Caco-2 (cell line): ENCODE data around the gene GDF11. TPM values are rescaled to one million over a fixed set of nuclear protein-coding genes. Genes with fewer than 3 reads are reported as not detected.

ENCODE experiments used
- BruUV-seq: library from RNA; stranded (reverse); fragments of 400-500 nt; replicated peaks from 2 replicates; lab custom pipeline; 2021; lab: Mats Ljungman, UMichigan
- CTCF ChIA-PET: fragments of 300-600 bp; sonication (Branson Sonifier 250); formaldehyde crosslinking; loops from one replicate; lab custom pipeline; 2022; ENCODE audit warnings: antibody characterized with exemption; lab: Charles Lee
- POLR2A ChIA-PET: fragments of 300-600 bp; sonication (Branson Sonifier 250); formaldehyde crosslinking; loops from one replicate; lab custom pipeline; 2022; ENCODE audit warnings: antibody characterized with exemption; lab: Charles Lee
- DNase-seq, 2 experiments: peaks; one replicate each; pipeline versions ENCODE4 v3.0.0 to v3.0.0-alpha.2; 2020 to 2022
- H3K27me3 ChIP-seq: replicated peaks from 2 replicates; pipeline ENCODE4 v1.6.0; 2011; ENCODE audit warnings: low read length; ENCODE audit not compliant: control insufficient read depth, insufficient read depth
- H3K36me3 ChIP-seq: 2 replicates; pipeline ENCODE4 v1.5.1; 2011; ENCODE audit warnings: low read length; ENCODE audit not compliant: control insufficient read depth, insufficient read depth
- H3K4me1 ChIP-seq: fragments of 250-450 bp; sonication (Bioruptor Pico); 2 replicates; pipeline ENCODE4 v1.5.1; 2020; ENCODE audit warnings: mild to moderate bottlenecking
- H3K4me3 ChIP-seq: 2 replicates; pipeline ENCODE4 v1.5.1; 2011; ENCODE audit warnings: low read depth, mild to moderate bottlenecking, control low read depth, low read length
- H3K9me3 ChIP-seq: fragments of 250-450 bp; sonication (Bioruptor Pico); 2 replicates; pipeline ENCODE4 v1.5.1; 2020; ENCODE audit warnings: mild to moderate bottlenecking, moderate library complexity
- H3K27ac Mint-ChIP-seq: one replicate; pipeline ENCODE4 v1.8.0; 2022; ENCODE audit warnings: mixed read lengths; ENCODE audit not compliant: unreplicated experiment
- H3K27me3 Mint-ChIP-seq: one replicate; pipeline ENCODE4 v1.8.0; 2022; ENCODE audit warnings: mixed read lengths; ENCODE audit not compliant: insufficient read depth, unreplicated experiment
- H3K36me3 Mint-ChIP-seq: one replicate; pipeline ENCODE4 v1.8.0; 2022; ENCODE audit warnings: mild to moderate bottlenecking, mixed read lengths; ENCODE audit not compliant: insufficient read depth, unreplicated experiment
- H3K4me1 Mint-ChIP-seq: one replicate; pipeline ENCODE4 v1.8.0; 2022; ENCODE audit warnings: low read depth, mixed read lengths; ENCODE audit not compliant: unreplicated experiment
- H3K4me3 Mint-ChIP-seq: one replicate; pipeline ENCODE4 v1.8.0; 2022; ENCODE audit warnings: mild to moderate bottlenecking, moderate library complexity, mixed read lengths; ENCODE audit not compliant: unreplicated experiment
- H3K9me3 Mint-ChIP-seq: one replicate; pipeline ENCODE4 v1.8.0; 2022; ENCODE audit warnings: mixed read lengths; ENCODE audit not compliant: unreplicated experiment
- CTCF ChIP-seq, 2 experiments: fragments of 200-600 bp in 1 of 2; IDR thresholded peaks; 1 replicate in 1 of 2; 2 replicates in 1 of 2; pipeline versions ENCODE4 v1.5.1 to v1.8.0; 2011 to 2022; ENCODE audit warnings: antibody characterized with exemption in 1 of 2, control low read depth in 1 of 2, inconsistent platforms in 1 of 2, low read depth in 1 of 2, low read length in 1 of 2, mild to moderate bottlenecking in 1 of 2, moderate library complexity in 1 of 2; ENCODE audit not compliant: insufficient read depth in 1 of 2, severe bottlenecking in 1 of 2, unreplicated experiment in 1 of 2
- intact Hi-C: fragments of 100-400 bp; cut with micrococcal nuclease; formaldehyde crosslinking; loops from one replicate; pipeline ENCODE4 v1.10.0; 2022; ENCODE audit not compliant: unreplicated experiment
- total RNA-seq: library from RNA; stranded (reverse); gene quantifications from 2 replicates; pipeline ENCODE4 v1.2.3, GENCODE V29; 2022

Gene GDF11
- total RNA-seq, 1 experiment from 2014 or later = 11.0 TPM

GRCh38 chr12:55744340-55745030, 1.6 kb downstream of the GDF11 start:
- intact Hi-C loops = loop anchor here (2.0 to 10.0 kb wide), 2 partner anchors 44 to 370 kb away; partner anchors contain the start of genes RPL41 and ZC3H10
- Mint-ChIP-seq H3K4me1 (peaks cover 21% of the 10 kb centered on the region), H3K36me3 (peaks cover 7% of the 10 kb centered on the region), H3K27me3 (no peaks in the 10 kb centered on the region), H3K9me3 (no peaks in the 10 kb centered on the region), H3K27ac (no peak overlapping the region), H3K4me3 (peak overlapping the region; percentile 80)
- ChIA-PET POLR2A (interaction anchor here (0.6 kb wide), 2 partner anchors 72 to 250 kb away, joined by 4 to 5 read pairs; no protein-coding TSS in a partner anchor), CTCF (interaction anchor here (1.1 to 2.0 kb wide), 4 partner anchors 34 to 183 kb away, joined by 3 to 6 read pairs (median 4); partner anchors contain the start of gene PYM1)
- peak overlapping the region; percentile 88 for H3K4me3 ChIP-seq
- peaks cover 14% of the 10 kb centered on the region for H3K4me1 ChIP-seq
- BruUV-seq = no TSS peak
- TF ChIP-seq CTCF (IDR thresholded peaks at IDR 0.05; ENCODE audit: insufficient read depth in 1 of 2, low read depth in 1 of 2, low read length in 1 of 2, severe bottlenecking in 1 of 2, unreplicated experiment in 1 of 2) = no peak
- DNase-seq = no peak
- H3K27me3 ChIP-seq = no peaks in the 10 kb centered on the region
- no peaks in the 10 kb centered on the region for H3K9me3 ChIP-seq
- no peaks in the 10 kb centered on the region for H3K36me3 ChIP-seq

- Histone ChIP-seq H3K36me3 (peaks cover 2% of the 10 kb centered on the region; the same call in 1 of the 2 replicates), H3K27me3 (no peaks in the 10 kb centered on the region), H3K9me3 (no peaks in the 10 kb centered on the region), H3K4me1 (peaks cover 14% of the 10 kb centered on the region), H3K4me3 (no peak overlapping the region)
- DNase-seq = no peak
- intact Hi-C loops = loop anchor here (2.0 to 10.0 kb wide), 2 partner anchors 43 to 369 kb away; partner anchors contain the start of genes RPL41 and ZC3H10
- ChIA-PET CTCF (interaction anchor here (1.1 to 2.0 kb wide), 2 partner anchors 52 to 64 kb away, joined by 3 to 6 read pairs; a partner anchor contains a TSS), POLR2A (no interaction called here)
- no TSS peak for BruUV-seq
- peaks cover 21% of the 10 kb centered on the region for H3K4me1 Mint-ChIP-seq
- H3K4me3 Mint-ChIP-seq = peak overlapping the region; percentile 80
- H3K9me3 Mint-ChIP-seq = no peaks in the 10 kb centered on the region
- TF ChIP-seq CTCF (IDR thresholded peaks at IDR 0.05; ENCODE audit: insufficient read depth in 1 of 2, low read depth in 1 of 2, low read length in 1 of 2, severe bottlenecking in 1 of 2, unreplicated experiment in 1 of 2) = no peak
- H3K27ac Mint-ChIP-seq = peak overlapping the region; percentile 33
- peaks cover 16% of the 10 kb centered on the region for H3K36me3 Mint-ChIP-seq
- no peaks in the 10 kb centered on the region for H3K27me3 Mint-ChIP-seq
Observed at GRCh38 chr12:55745361-55746173, 2.6 kb downstream of the GDF11 start.
